ACC112 (cell line): ENCODE data around the gene GLB1L.

Experiments used
- H2AFZ ChIP-seq: fragments of 200-600 bp; sonication (generic); one replicate; pipeline ENCODE4 v1.6.0; 2017; ENCODE audit warnings: antibody characterized with exemption, low read length; ENCODE audit not compliant: unreplicated experiment
- H3K27ac ChIP-seq: fragments of 200-600 bp; sonication (generic); 2 replicates; pipeline ENCODE4 v1.5.1; 2014; ENCODE audit warnings: low read depth, mild to moderate bottlenecking, antibody characterized with exemption, low read length, moderate library complexity
- H3K27me3 ChIP-seq: fragments of 200-600 bp; sonication (generic); 2 replicates; pipeline ENCODE4 v1.6.1; 2014; ENCODE audit warnings: mild to moderate bottlenecking, antibody characterized with exemption, low read length, moderate library complexity, mixed read lengths; ENCODE audit not compliant: insufficient read depth
- H3K36me3 ChIP-seq: fragments of 200-600 bp; sonication (generic); 2 replicates; pipeline ENCODE4 v1.6.1; 2016; ENCODE audit warnings: mild to moderate bottlenecking, antibody characterized with exemption, low read length, moderate library complexity, mixed read lengths; ENCODE audit not compliant: insufficient read depth
- H3K4me1 ChIP-seq: fragments of 200-600 bp; sonication (generic); one replicate; pipeline ENCODE4 v1.6.1; 2016; ENCODE audit warnings: low read length, mixed read lengths; ENCODE audit not compliant: insufficient read depth, unreplicated experiment, control insufficient read depth
- H3K4me3 ChIP-seq: fragments of 200-600 bp; sonication (generic); 2 replicates; pipeline ENCODE4 v1.5.1; 2014; ENCODE audit warnings: mild to moderate bottlenecking, low read depth, low read length
- H3K79me2 ChIP-seq: fragments of 200-600 bp; sonication (generic); one replicate; pipeline ENCODE4 v1.6.0; 2016; ENCODE audit warnings: low read length; ENCODE audit not compliant: control insufficient read depth, unreplicated experiment, insufficient read depth

The GLB1L gene

DNA sequence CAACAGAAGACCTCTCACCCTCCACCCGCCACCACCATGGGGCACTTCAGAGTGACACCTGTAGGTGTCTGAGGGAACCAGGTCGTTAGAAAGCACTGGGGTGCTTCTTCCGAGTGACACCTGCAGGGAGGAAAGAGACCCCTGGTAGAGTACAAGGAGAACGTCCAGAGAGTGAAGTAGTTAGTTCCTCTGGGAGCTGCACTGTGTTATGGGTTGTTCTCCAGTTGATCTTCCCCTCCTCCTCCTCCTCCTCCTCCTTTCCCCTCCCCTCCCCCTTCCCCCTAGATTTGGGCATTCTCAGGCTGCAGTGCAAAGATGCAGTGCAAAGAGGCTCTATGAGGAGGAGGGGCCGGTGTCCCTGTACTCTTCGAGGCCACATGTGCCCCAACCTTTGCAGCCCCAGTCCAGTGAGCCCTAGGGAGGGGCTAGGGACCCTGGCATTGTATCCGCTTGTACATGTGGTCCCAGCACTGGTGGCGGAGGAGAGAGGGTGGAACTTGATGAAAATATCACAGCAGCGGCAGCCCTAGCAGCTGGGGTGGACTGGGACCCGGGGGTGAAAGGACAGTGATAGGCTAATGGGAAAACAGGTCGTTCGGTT, 34.8 kb upstream of the GLB1L start:
- Histone ChIP-seq H3K27me3 (no peaks in the 10 kb centered on the region), H3K27ac (peak overlapping the region; percentile 96), H3K4me3 (peak overlapping the region; percentile 82), H2AFZ (no peak overlapping the region), H3K4me1 (peaks cover 24% of the 10 kb centered on the region), H3K36me3 (no peaks in the 10 kb centered on the region), H3K79me2 (no peaks in the 10 kb centered on the region)

DNA sequence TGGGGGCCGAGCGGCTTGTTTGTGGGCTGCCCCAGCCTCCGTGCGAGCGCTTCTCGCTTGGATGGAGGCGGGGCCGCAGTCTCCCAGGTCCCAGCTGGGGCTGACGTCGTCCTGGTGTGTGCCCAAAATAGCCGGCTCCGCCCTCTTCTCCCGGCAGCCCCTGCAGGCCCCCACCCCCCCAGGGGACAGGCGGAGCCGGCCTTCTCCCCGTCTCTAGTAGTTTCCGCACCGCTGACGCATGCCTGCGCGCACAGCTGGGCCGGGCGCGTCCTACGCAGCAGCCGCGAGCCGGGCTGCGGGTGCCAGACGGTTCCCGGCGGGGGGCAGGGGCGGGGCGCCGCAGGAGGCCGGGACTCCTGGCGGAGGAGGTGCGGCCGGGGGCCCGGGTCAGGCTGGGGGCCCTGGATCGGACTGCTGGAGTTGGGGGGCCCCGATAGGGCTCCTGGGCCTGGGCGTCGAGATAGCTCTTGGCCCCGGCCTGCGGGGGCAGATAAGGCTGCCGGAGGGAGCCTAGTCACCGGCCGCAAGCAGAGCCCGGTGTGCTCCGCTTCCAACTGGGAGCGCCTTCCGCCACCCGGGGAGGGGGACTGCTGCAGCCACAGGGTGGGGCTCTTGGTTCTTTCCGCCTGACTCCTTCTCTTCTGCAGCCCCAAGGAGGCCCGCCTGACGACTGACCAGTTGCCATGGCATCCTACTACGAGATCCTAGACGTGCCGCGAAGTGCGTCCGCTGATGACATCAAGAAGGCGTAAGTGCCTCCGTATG, 34.1 kb upstream of the GLB1L start, which contains the start of gene DNAJB2:
Gene DNAJB2, plus strand, starts transcription at position 216 of the 765 bp plus-strand sequence. Its CDS starts 468 bp downstream, at position 684.
- Histone ChIP-seq H3K4me3 (peak within 1 kb of the TSS; percentile 82), H3K27ac (peak within 1 kb of the TSS; percentile 96), H3K4me1 (peaks cover 30% of the 10 kb centered on the region), H3K27me3 (no peaks in the 10 kb centered on the region), H3K79me2 (no peaks in the 10 kb centered on the region), H3K36me3 (no peaks in the 10 kb centered on the region), H2AFZ (peak within 1 kb of the TSS; percentile 35)

DNA sequence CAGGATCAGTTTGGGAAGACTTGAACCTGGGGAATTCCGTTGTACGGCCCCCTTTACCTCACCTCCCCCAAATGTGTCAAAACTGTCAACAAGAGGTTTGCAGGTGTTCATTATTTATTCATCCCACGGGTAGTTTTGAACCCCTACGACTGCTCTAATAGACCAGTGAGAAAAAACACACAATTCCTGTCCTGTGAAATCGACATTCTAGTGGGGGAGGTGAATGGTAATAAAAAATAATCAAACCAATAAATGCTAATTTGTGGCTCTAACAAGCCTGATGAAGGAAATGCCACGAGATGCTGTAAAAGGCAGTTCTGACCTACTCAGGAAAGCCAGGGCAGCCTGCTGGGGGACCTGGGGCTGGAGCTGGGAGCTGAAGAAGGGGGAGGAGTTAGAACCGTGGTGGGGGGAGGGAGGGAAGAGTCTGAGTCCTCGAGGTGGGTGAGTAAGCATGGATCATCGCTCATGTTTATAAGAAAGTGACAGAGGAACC, 33.5 kb upstream of the GLB1L start:
- Histone ChIP-seq H3K4me3 (peak overlapping the region; percentile 82), H2AFZ (peak overlapping the region; percentile 35), H3K27ac (peak overlapping the region; percentile 96), H3K79me2 (no peaks in the 10 kb centered on the region), H3K36me3 (no peaks in the 10 kb centered on the region), H3K27me3 (no peaks in the 10 kb centered on the region), H3K4me1 (peaks cover 37% of the 10 kb centered on the region)

DNA sequence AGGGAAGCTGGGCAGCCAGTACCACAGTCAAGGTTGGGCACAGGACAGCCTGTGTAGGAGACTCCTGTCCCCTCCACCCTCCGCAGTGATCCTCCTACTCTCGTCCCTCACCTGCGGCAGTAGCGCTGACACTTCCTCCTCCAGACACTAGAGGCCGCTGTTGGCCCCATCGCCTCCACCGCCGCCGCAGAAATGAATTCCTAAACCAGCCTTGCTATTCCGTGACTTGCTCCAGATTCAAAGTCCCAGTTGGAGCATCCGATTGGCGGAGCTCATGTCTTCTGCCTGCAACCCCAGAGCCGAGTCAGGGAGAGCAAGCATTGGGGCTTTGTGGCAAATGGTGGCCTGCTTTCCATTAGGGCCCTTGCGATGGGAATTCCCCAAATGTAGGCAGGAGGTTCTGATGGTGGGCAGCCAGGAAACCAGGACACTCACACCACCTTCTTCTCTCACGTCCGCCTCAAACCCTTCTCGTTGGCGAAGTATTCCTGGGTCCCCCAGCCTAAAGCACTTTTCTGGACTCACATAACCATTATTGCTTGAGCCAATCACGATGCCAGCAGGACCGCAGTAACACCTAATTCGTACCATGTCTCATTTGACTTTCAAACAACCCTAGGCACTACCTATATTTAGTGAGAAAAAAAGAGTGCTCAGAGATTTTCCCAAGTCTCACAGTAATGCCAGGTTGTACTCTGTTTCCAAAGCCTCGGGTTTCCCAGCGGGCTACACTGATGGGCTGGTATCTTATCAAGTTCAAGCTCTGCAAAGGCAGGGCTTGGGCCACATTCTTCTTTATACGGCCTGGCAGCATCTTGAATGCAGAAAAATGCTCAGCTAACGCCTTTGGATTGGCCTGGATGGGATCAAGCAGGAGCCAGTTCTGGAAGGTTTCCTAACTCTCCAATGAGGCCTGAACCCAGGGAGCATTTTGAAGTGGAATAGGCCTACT, 32.7 kb upstream of the GLB1L start:
- no peaks in the 10 kb centered on the region for H3K79me2 ChIP-seq
- H3K4me1 ChIP-seq = peaks cover 39% of the 10 kb centered on the region
- H3K27me3 ChIP-seq = no peaks in the 10 kb centered on the region
- H3K27ac ChIP-seq = peak overlapping the region; percentile 96
- no peaks in the 10 kb centered on the region for H3K36me3 ChIP-seq
- H3K4me3 ChIP-seq = peak overlapping the region; percentile 82
- H2AFZ ChIP-seq = peak overlapping the region; percentile 35

DNA sequence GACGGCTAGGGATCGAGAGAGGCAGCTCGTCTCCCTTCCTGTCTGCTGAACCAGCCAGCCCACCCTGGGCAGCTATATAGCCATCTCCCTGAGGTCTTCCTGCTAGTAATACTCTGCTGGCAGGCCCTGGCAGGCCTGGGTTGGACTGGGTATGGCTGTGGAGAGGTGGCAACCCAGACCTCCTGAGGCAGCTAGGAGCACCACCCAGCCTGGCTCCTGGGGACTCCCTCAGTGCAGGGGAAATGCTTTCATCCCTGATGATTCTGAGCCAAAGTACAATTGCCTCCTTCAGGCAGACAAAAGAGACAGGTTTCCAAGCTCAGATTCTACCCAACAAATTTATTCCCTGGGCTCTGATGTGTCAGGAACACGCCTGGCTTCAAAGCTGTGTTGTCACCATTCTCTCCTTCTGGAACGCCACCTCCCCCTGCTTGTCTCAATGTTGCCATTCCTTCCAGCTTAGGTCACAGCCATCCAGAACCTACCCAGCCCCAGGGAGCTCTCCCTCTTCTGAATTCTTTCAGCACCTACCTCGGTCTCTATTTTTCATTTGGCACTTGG, 29.2 kb upstream of the GLB1L start:
- Histone ChIP-seq H3K27ac (peak overlapping the region; percentile 71), H3K79me2 (no peaks in the 10 kb centered on the region), H3K36me3 (no peaks in the 10 kb centered on the region), H3K4me1 (peaks cover 37% of the 10 kb centered on the region), H3K27me3 (no peaks in the 10 kb centered on the region), H2AFZ (peak overlapping the region; percentile 6), H3K4me3 (peak overlapping the region; percentile 14; the same call in 1 of the 2 replicates)

DNA sequence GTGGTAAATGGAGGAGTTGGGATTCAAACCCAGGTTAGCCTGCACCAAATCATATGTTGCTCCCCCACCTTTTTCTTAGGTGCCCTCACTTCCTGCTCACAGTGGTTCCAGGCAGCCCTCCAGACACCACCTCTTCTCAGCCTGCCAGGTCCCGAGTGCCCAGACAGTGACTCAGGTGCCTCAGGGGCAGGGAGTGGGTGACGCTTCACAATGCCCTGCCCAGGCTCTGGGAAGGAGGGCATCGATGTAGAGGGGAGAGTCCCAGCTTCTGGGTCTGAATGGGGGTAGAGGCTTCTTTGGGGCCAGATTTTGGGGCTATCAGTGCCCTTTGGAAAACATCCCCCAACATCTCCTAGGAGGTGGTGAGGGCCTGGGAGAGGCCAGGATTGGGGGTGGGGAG, 28.7 kb upstream of the GLB1L start:
- Histone ChIP-seq H2AFZ (peak overlapping the region; percentile 6), H3K27ac (peak overlapping the region; percentile 71), H3K4me1 (peaks cover 37% of the 10 kb centered on the region), H3K4me3 (peak overlapping the region; percentile 14; the same call in 1 of the 2 replicates), H3K36me3 (no peaks in the 10 kb centered on the region), H3K79me2 (no peaks in the 10 kb centered on the region), H3K27me3 (no peaks in the 10 kb centered on the region)

DNA sequence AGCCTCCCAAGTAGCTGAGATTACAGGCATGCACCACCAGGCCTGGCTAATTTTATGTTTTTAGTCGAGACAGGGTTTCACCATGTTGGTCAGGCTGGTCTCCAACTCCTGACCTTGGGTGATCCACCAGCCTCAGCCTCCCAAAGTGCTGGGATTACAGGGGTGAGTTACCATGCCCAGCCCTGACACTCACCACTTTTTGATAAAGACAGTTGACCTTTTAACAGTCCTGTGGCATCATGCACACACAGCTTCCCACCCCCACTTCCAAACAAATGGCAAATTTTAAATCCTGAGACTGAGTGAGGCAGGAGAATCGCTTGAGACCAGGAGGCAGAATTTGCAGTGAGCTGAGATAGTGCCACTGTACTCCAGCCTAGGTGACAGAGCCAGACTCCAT, 27.8 kb upstream of the GLB1L start:
- Histone ChIP-seq H3K4me3 (no peak overlapping the region), H3K27me3 (no peaks in the 10 kb centered on the region), H3K4me1 (peaks cover 29% of the 10 kb centered on the region), H3K36me3 (no peaks in the 10 kb centered on the region), H2AFZ (no peak overlapping the region), H3K79me2 (no peaks in the 10 kb centered on the region), H3K27ac (no peak overlapping the region)

DNA sequence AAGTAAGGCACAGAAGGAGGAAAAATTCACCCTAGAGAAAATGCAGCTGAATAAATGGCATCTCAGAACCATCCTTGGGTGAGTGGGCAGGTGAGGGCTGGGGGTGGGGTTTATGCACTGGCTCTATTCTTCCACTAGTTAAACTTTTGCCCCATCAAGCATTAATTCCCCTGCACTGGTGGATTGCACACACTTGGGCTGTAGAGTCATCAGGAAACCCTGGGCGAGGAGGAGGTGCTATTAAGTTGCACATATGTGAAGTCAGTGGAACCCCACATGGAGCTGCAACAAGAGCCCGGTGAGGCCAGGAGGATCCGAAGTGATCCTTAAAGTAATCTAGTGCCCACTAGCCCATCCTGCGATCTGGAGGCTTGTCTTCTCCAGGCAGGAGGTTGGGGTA, 27.1 kb upstream of the GLB1L start:
- H3K27me3 ChIP-seq = no peaks in the 10 kb centered on the region
- H2AFZ ChIP-seq = no peak overlapping the region
- H3K36me3 ChIP-seq = no peaks in the 10 kb centered on the region
- no peaks in the 10 kb centered on the region for H3K79me2 ChIP-seq
- H3K4me3 ChIP-seq = no peak overlapping the region
- H3K4me1 ChIP-seq = peaks cover 23% of the 10 kb centered on the region
- H3K27ac ChIP-seq = no peak overlapping the region

DNA sequence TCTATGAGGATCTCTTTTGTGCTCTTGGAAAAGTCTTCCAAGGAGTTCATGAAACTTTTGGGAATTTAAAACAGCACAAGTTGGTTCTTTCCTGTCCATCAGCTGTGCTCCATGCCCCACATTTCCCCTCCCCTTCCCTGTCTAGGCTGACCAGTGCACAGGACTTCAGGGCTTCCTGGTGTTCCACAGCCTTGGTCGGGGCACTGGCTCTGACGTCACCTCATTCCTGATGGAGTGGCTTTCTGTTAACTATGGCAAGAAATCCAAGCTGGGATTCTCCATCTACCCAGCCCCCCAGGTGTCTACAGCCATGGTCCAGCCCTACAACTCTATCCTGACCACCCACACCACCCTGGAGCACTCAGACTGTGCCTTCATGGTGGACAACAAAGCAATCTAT, 25.8 kb upstream of the GLB1L start:
- Histone ChIP-seq H3K27me3 (no peaks in the 10 kb centered on the region), H3K4me3 (no peak overlapping the region), H3K4me1 (peaks cover 23% of the 10 kb centered on the region), H3K36me3 (no peaks in the 10 kb centered on the region), H3K27ac (no peak overlapping the region), H2AFZ (no peak overlapping the region), H3K79me2 (no peaks in the 10 kb centered on the region)

DNA sequence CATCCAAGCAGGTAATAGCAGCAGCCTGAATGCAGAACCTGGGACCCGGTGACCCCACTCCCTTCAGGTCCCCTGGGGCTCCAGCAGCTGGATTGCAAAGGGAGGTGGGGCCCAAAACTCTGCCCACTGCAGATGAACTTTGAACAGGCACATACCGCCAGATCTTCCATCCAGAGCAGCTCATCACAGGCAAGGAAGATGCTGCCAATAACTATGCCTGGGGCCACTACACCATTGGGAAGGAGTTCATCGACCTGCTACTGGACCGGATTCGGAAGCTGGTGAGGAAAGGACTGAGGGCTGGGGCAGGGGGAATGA, 24.8 kb upstream of the GLB1L start:
- no peak overlapping the region for H3K27ac ChIP-seq
- peaks cover 22% of the 10 kb centered on the region for H3K4me1 ChIP-seq
- no peaks in the 10 kb centered on the region for H3K27me3 ChIP-seq
- H3K4me3 ChIP-seq = no peak overlapping the region
- no peaks in the 10 kb centered on the region for H3K36me3 ChIP-seq
- no peaks in the 10 kb centered on the region for H3K79me2 ChIP-seq
- no peak overlapping the region for H2AFZ ChIP-seq
